Endothelial cell of umbilical vein (primary cell): Measurements from ENCODE around the gene SURF6. TPM values are rescaled to one million over a fixed set of nuclear protein-coding genes. Genes with fewer than 3 reads are reported as not detected.

Source experiments
- BruUV-seq: library from RNA; stranded (reverse); fragments of 400-500 nt; replicated peaks from 2 replicates; lab custom pipeline; 2021; lab: Mats Ljungman, UMichigan
- CTCF ChIA-PET: fragments of 300-600, 350-600 bp; sonication (Branson Sonifier 250); formaldehyde crosslinking; loops from one replicate; lab custom pipeline; 2021; ENCODE audit warnings: antibody characterized with exemption, inconsistent platforms; lab: Charles Lee
- POLR2A ChIA-PET: fragments of 300-600, 350-600 bp; sonication (Branson Sonifier 250); formaldehyde crosslinking; loops from one replicate; lab custom pipeline; 2021; ENCODE audit warnings: antibody characterized with exemption, inconsistent platforms; lab: Charles Lee
- DNase-seq: peaks from one replicate; pipeline ENCODE4 v3.0.0-alpha.2; 2011; ENCODE audit warnings: low read depth, low spot score
- FAIRE-seq: peaks from 2 replicates; lab custom pipeline; 2011; peaks lifted over from hg19 to GRCh38; lab: Jason Lieb, UNC
- H2AFZ ChIP-seq: 2 replicates; pipeline ENCODE4 v1.6.0; 2012; ENCODE audit warnings: low read depth, low read length, control low read depth, inconsistent platforms
- H3K27ac ChIP-seq: 2 replicates; pipeline ENCODE4 v1.5.1; 2011; ENCODE audit warnings: low read depth, mild to moderate bottlenecking, control low read depth, low read length, moderate library complexity; ENCODE audit not compliant: insufficient read depth
- H3K27me3 ChIP-seq, 2 experiments: 2 replicates each; pipeline versions ENCODE4 v1.6.0 to v1.6.1; 2011; ENCODE audit warnings: low read length in 2 of 2, mixed read lengths in 1 of 2; ENCODE audit not compliant: control insufficient read depth in 2 of 2, insufficient read depth in 2 of 2
- H3K36me3 ChIP-seq, 2 experiments: 2 replicates in 1 of 2; 3 replicates in 1 of 2; pipeline ENCODE4 v1.5.1; 2011; ENCODE audit warnings: low read length in 2 of 2, mild to moderate bottlenecking in 1 of 2, moderate library complexity in 1 of 2; ENCODE audit not compliant: control insufficient read depth in 2 of 2, insufficient read depth in 2 of 2; ENCODE audit errors: extremely low read depth in 1 of 2
- H3K4me1 ChIP-seq: 3 replicates; pipeline ENCODE4 v1.5.1; 2011; ENCODE audit warnings: mild to moderate bottlenecking, low read length; ENCODE audit not compliant: control insufficient read depth, insufficient read depth; ENCODE audit errors: extremely low read depth
- H3K4me2 ChIP-seq: 2 replicates; pipeline ENCODE4 v1.6.1; 2011; ENCODE audit warnings: low read length, control low read depth, mixed read lengths; ENCODE audit not compliant: insufficient read depth
- H3K4me3 ChIP-seq, 3 experiments: fragments of 200-600 bp in 1 of 3; sonication (generic), shearing (Covaris generic) in 1 of 3; replicated peaks in 1 of 3; 2 replicates each; pipeline ENCODE4 v1.5.1; 2011 to 2016; ENCODE audit warnings: control low read depth in 3 of 3, low read length in 3 of 3, mild to moderate bottlenecking in 2 of 3, inconsistent platforms in 1 of 3, low read depth in 1 of 3, moderate library complexity in 1 of 3; ENCODE audit not compliant: insufficient read depth in 1 of 3
- H3K79me2 ChIP-seq: 2 replicates; pipeline ENCODE4 v1.6.0; 2012; ENCODE audit warnings: low read length, inconsistent platforms; ENCODE audit not compliant: control insufficient read depth, insufficient read depth
- H3K9ac ChIP-seq: replicated peaks from 2 replicates; pipeline ENCODE3; 2011; ENCODE audit warnings: low read length, control low read depth; ENCODE audit not compliant: insufficient read depth; ENCODE audit errors: extremely low read depth
- H3K9me1 ChIP-seq: replicated peaks from 3 replicates; pipeline ENCODE4 v1.6.0; 2011; ENCODE audit warnings: mild to moderate bottlenecking, low read length; ENCODE audit not compliant: control insufficient read depth, insufficient read depth; ENCODE audit errors: extremely low read depth
- H3K9me3 ChIP-seq: replicated peaks from 2 replicates; pipeline ENCODE4 v1.5.1; 2012; ENCODE audit warnings: low read length, inconsistent platforms; ENCODE audit not compliant: control insufficient read depth, insufficient read depth
- H4K20me1 ChIP-seq: replicated peaks from 2 replicates; pipeline ENCODE3; 2011; ENCODE audit warnings: mild to moderate bottlenecking, low read length; ENCODE audit not compliant: control insufficient read depth, insufficient read depth; ENCODE audit errors: extremely low read depth
- EZH2 ChIP-seq: IDR thresholded peaks from 2 replicates; pipeline ENCODE4 v1.6.1; 2012; ENCODE audit warnings: borderline replicate concordance, low read depth, mild to moderate bottlenecking, moderate library complexity, low read length, inconsistent platforms; ENCODE audit not compliant: severe bottlenecking
- FOS ChIP-seq: IDR thresholded peaks from 2 replicates; pipeline ENCODE4 v1.6.1; 2011; ENCODE audit warnings: mild to moderate bottlenecking, low read length, moderate library complexity, borderline replicate concordance; ENCODE audit not compliant: insufficient read depth
- GATA2 ChIP-seq: IDR thresholded peaks from 2 replicates; pipeline ENCODE4 v1.7.0; 2011; ENCODE audit warnings: low read depth, mild to moderate bottlenecking, moderate library complexity, mixed read lengths, low read length; ENCODE audit not compliant: insufficient read length, insufficient read depth
- JUN ChIP-seq: IDR thresholded peaks from 2 replicates; pipeline ENCODE4 v1.6.1; 2011; ENCODE audit warnings: borderline replicate concordance, low read depth; ENCODE audit not compliant: insufficient read length, insufficient read depth
- POLR2AphosphoS5 ChIP-seq: IDR thresholded peaks from 2 replicates; pipeline ENCODE4 v1.6.1; 2012; ENCODE audit warnings: low read depth, mild to moderate bottlenecking, control low read depth, low read length, moderate library complexity; ENCODE audit not compliant: insufficient read depth
- dilution Hi-C: fragments of 300-500 bp; cut with MboI; formaldehyde crosslinking; loops from one replicate; pipeline ENCODE4 v1.15.0; 2019; ENCODE audit warnings: low sequenced_read_pairs; ENCODE audit not compliant: extremely low pct_ligation_motif_present
- intact Hi-C: fragments of 100-400 bp; cut with micrococcal nuclease; formaldehyde crosslinking; loops from one replicate; pipeline ENCODE4 v1.10.0; 2022
- polyA plus RNA-seq, 4 experiments: library from polyadenylated mRNA; depleted of rRNA in 3 of 4; stranded (reverse) in 3 of 4; unstranded in 1 of 4; fragments of >200 nt; gene quantifications; 2 replicates each; pipeline versions ENCODE4 v1.2.1 to v1.2.3, GENCODE V29; 2011 to 2012; ENCODE audit warnings: missing spikeins in 1 of 4
- total RNA-seq: library from RNA; stranded (reverse); gene quantifications from 2 replicates; pipeline ENCODE4 v1.2.3, GENCODE V29; 2021
- TF ChIP-seq, protein P1 (sequence below), 2 donors: IDR thresholded peaks; 1 replicate in 1 of 2; 2 replicates in 1 of 2; pipeline ENCODE4 v1.5.1; 2011; ENCODE audit warnings: low read length in 2 of 2, mild to moderate bottlenecking in 2 of 2, moderate library complexity in 2 of 2, control low read depth in 1 of 2, inconsistent platforms in 1 of 2, low read depth in 1 of 2; ENCODE audit not compliant: insufficient read depth in 1 of 2; ENCODE audit errors: extremely low read depth in 1 of 2
- TF ChIP-seq, protein P2 (sequence below): IDR thresholded peaks from 2 replicates; pipeline ENCODE4 v1.6.1; 2011; ENCODE audit not compliant: insufficient read depth, insufficient read length

Gene SURF6
- total and polyA plus RNA-seq, 2 donors (not counting 3 experiments of a cell fraction or from before 2014, with no cell fraction given), result 4.9 to 16.0 TPM

DNA sequence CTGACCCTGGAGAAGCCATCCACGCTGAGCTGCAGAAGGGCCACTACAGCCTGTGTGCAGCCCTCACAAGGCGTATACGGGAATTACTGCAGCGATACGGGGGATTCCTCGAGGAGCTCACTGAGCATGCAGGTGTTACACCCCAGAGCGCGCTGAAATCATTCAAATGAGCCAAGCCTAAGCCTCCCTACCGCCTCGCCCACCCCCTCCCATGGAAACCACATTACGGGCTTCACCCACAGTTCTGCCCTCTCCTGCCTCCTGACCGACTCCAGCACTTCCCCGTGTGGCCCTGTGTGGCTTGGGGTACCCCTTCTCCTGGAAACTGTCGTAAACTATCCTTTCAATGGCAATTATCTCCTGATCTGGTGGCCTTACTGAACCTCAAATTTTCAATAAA is 13.3 kb downstream of the SURF6 start:
- no peak overlapping the region for H2AFZ ChIP-seq
- CTCF ChIA-PET, result interaction anchor here (1.5 kb wide), 1 partner anchor 137 kb away, joined by 4 read pairs; no protein-coding TSS in a partner anchor
- no peak overlapping the region for H3K9ac ChIP-seq
- no peaks in the 10 kb centered on the region for H3K9me3 ChIP-seq
- intact Hi-C loops (no loop called here), dilution Hi-C loops (no loop called here)
- no peaks in the 10 kb centered on the region for H3K4me1 ChIP-seq
- no peak for DNase-seq
- POLR2A ChIA-PET, result no interaction called here
- H3K27ac ChIP-seq, result no peak overlapping the region
- no peak for FAIRE-seq
- no peaks in the 10 kb centered on the region for H3K79me2 ChIP-seq
- H4K20me1 ChIP-seq, result no peaks in the 10 kb centered on the region
- no TSS peak for BruUV-seq
- TF ChIP-seq GATA2 (no peak), POLR2AphosphoS5 (no peak), EZH2 (no peak), FOS (no peak), JUN (no peak)
- TF ChIP-seq, protein P1, sequence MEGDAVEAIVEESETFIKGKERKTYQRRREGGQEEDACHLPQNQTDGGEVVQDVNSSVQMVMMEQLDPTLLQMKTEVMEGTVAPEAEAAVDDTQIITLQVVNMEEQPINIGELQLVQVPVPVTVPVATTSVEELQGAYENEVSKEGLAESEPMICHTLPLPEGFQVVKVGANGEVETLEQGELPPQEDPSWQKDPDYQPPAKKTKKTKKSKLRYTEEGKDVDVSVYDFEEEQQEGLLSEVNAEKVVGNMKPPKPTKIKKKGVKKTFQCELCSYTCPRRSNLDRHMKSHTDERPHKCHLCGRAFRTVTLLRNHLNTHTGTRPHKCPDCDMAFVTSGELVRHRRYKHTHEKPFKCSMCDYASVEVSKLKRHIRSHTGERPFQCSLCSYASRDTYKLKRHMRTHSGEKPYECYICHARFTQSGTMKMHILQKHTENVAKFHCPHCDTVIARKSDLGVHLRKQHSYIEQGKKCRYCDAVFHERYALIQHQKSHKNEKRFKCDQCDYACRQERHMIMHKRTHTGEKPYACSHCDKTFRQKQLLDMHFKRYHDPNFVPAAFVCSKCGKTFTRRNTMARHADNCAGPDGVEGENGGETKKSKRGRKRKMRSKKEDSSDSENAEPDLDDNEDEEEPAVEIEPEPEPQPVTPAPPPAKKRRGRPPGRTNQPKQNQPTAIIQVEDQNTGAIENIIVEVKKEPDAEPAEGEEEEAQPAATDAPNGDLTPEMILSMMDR (IDR thresholded peaks at IDR 0.05; ENCODE audit: extremely low read depth in 1 of 2, insufficient read depth in 1 of 2, low read depth in 1 of 2, low read length in 2 of 2), result no peak
- TF ChIP-seq, protein P2, sequence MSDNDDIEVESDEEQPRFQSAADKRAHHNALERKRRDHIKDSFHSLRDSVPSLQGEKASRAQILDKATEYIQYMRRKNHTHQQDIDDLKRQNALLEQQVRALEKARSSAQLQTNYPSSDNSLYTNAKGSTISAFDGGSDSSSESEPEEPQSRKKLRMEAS, result no peak
- H3K9me1 ChIP-seq, result no peaks in the 10 kb centered on the region
- H3K36me3 ChIP-seq, result no peaks in the 10 kb centered on the region
- no peaks in the 10 kb centered on the region for H3K27me3 ChIP-seq
- no peak overlapping the region for H3K4me3 ChIP-seq
- no peak overlapping the region for H3K4me2 ChIP-seq
